Activated effector memory CD4-positive, alpha-beta T cell treated with anti-CD3 and anti-CD28 coated beads, Interleukin-2, amount 50 U/mL, for 16 hours (primary cell): ENCODE data around the gene NPC2.

Experiments used
- DNase-seq: peaks from one replicate; pipeline ENCODE4 v3.0.0-alpha.2; 2020

The NPC2 gene

DNA sequence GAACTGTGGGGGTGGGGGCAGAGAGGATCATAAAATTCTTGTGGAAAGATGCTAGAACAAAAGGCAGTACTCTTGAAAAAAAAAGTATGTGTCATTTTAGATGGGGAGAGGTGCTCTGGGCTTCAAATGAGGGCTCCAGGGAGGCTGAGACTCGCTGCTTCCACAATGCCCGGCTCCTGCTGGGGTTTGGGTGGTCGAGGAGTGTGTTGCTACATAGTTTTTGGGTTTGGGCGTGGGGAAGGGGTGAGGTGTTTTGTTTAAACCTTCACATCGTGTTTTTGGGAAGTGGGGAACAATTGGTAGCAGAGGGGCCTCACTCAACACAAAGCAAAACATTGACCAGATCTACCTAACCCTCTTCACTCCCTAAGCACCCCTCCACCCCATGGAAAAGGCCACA, 8.6 kb upstream of the NPC2 start:
- DNase-seq, result no peak

GRCh38 chr14:74501135-74501614, 8.1 kb upstream of the NPC2 start:
- no peak for DNase-seq

- no peak for DNase-seq
Measured at GRCh38 chr14:74500417-74501134, 7.5 kb upstream of the NPC2 start.

DNA sequence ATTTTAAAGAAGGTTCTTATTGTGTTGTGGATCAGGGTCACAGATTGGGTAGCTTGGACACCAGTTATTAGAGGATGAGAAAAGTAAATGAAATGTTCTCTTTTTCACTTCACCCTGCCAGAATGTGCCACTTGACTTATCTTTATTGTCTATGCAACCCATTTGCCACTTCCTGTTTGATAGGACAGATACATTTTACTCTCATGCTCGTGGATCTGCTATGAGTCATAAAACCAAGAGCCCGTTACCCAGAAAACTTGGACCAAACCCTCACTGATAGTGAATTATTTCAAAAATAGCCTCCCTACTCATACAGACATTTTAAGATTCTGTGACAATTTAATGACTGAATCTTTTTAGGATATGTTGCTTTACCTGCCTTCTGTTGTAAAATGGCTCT, 2.3 kb upstream of the NPC2 start:
- DNase-seq, result no peak

GRCh38 chr14:74493343-74494261, 497 bp upstream of the NPC2 start, which contains the start of gene ISCA2:
ISCA2 (plus strand) TSS chr14:74493765; CDS start chr14:74493775, 10 bp downstream.
- DNase-seq, result peak; percentile 100

GRCh38 chr14:74491956-74492775, 939 bp downstream of the NPC2 start:
- no peak for DNase-seq

DNA sequence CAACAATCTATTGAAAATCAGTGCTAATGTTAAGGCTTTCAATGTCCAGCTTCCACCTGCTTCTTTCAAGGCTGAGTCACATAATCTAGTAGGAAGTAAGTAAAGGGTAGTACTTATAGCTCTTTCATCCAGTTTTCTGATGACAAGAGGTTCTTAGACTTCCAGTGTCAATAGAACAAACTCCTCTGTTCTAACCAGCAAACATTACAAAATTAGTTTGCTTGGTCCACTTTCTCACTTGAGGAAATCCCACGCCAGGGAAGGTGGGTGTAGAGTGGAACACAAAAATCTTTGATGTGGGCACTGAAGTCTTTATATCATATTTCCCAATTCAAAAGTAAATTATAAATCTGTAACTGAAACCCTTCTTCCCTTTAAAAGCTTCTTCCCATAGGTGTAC, 2.6 kb downstream of the NPC2 start:
- DNase-seq, result no peak

GRCh38 chr14:74488786-74489397, 4.2 kb downstream of the NPC2 start:
- no peak for DNase-seq

GRCh38 chr14:74486164-74486563, 6.9 kb downstream of the NPC2 start:
- DNase-seq, result no peak

- no peak for DNase-seq
Measured at GRCh38 chr14:74483321-74483720, 9.8 kb downstream of the NPC2 start.

DNA sequence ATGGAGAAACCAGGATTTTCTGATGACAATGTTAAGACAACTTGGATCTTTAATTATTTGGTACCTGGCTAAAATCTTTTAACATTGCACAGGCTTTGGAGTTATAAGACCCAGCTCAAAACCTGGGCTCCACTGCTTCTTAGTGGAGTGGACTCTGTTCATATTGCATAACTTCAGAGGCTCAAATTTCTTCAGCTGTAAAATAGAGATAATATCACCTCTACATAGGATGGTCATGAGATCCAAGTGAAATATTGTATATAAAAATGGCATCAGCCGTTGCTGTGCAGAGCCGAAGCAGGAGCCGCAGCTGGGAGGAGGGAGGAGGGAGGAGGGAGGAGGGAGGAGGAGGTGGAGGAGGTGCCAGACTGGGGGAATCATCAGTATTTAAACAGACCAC, 10.5 kb downstream of the NPC2 start:
- no peak for DNase-seq

DNA sequence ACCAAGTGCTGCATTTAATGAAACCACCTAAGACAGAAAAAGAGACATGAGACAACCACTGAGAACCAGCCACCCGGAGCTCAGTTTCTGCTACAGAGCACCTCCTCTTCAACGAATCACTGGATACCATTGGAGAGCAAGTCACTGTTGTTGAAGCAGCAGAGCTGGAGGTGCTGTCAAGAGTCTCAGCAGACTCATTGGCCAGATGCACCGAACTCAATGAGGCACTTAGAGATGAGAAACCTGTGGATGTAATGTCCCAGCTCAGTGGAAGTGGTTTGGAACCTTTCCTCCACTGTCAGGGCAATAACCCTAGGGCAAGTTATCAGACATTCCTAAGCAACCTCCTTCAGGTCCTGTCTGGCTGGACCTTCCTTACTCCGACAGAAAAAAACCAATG, 13.1 kb downstream of the NPC2 start:
- no peak for DNase-seq

DNA sequence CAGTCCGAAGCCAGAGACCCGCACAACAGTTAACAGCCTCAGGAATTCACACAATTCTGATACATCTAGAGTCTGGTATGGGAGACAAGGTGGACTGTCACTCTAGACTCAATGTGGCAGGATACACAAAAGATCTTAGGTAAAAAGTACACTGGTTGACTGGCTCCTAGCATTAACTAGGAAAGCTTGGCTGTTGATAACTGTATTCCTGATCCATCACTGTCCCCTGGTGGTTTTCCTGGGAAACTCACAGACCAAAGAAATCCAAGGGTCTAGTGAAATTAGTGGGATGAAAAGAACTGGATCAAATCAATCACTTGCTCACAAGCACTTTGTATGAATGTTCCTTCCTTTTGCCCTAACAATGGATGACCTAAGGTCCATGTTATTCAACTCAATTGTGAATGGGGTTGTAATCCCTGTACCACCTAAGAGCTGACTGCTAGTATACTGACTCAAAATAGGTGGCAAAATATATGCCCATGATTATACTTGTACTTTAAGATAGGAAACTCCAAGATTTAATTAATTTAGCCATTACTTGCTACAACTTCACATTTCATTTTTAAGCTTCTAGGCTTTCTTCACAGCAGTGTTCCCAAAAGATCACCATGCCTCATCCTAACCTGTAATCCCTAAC, 14.0 kb downstream of the NPC2 start:
- no peak for DNase-seq

GRCh38 chr14:74476607-74477006, 16.5 kb downstream of the NPC2 start:
- DNase-seq, result no peak

DNA sequence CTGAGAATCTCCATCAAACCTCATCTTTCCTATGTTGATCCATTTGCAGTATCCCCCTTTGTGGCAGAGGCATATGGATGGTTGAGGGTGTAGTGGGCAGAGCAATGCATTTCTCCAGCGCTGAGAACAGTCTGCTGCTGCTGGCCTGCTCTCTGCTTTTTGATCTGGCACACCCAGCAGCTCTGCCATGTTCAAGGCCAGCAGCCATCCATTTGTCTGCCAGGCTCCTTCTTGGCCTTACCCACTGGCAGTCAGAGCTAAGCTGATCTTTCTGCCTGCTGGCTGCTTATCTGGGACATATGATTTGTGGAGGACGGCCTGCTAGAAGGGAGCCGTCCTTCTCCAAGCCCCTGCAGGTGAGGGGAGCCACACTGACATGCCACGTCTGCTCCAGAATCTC, 17.0 kb downstream of the NPC2 start:
- no peak for DNase-seq

DNA sequence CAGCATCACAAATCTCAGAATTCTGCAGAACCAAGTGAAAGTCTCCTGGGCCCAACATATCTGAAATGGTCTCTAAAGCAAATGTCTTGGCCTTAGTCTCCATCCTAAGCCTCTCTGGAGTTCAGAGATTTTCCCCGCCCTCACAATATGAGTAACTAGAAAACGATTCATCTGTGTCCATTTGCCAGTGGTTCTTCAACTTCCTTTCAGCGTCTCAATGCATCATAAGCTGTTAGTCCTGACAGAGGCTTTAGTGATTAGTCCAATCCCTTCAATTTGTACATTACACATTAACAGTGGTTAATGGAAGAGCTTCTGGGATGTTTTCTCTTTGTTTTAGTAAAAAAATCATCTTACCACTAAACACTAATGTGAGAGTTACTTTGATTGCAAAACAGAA, 17.4 kb downstream of the NPC2 start:
- DNase-seq, result no peak

- DNase-seq, result no peak
Measured at GRCh38 chr14:74474376-74474775, 18.7 kb downstream of the NPC2 start.

GRCh38 chr14:74472601-74473000, 20.5 kb downstream of the NPC2 start:
- DNase-seq, result no peak

DNA sequence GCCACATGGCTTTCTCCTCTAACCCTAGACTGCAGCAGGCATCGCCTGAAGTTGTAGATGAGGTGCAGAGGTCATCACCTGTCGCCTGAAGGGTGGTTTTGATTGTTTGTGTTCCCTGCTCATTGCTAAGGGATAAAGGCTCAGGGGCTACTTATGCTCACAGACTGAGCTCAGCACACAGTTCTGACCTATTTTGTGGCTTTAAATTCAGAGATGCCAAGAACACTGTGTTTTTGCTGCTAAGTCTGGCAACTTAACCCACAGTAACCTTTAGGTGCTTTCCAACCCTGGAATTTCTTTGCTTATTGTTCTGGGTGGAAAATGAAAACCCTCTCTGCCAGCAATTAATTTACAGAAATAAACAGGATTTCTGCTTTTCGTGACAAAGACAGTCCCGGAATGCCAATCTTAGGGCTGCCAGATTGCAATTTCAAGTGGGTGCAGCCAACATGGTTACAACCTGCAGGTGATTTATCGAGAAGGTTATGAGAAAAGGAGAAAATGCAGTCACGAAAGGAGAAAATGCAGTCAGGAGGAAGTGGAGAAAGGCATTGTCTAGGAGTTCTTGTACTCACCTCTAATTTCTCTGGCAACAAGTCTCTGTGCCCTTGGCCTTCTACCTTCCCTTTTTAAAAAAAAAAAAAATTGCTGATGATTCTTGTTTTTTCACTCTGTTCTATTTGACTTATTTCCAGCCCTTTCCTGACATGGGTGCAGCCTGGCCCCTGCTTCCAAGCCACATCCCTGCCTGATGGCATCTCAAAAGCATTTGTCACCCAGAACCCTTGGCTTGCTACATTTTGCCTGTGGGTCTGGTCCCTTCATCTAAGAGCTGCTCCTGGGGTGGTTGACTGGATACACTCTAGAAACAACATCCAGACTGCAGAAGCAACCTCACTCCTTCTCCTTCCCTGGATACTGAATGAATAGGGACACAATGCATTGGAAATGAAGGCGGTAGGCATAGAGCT, 23.3 kb downstream of the NPC2 start:
- no peak for DNase-seq

- no peak for DNase-seq
Measured at GRCh38 chr14:74468513-74468912, 24.6 kb downstream of the NPC2 start.

DNA sequence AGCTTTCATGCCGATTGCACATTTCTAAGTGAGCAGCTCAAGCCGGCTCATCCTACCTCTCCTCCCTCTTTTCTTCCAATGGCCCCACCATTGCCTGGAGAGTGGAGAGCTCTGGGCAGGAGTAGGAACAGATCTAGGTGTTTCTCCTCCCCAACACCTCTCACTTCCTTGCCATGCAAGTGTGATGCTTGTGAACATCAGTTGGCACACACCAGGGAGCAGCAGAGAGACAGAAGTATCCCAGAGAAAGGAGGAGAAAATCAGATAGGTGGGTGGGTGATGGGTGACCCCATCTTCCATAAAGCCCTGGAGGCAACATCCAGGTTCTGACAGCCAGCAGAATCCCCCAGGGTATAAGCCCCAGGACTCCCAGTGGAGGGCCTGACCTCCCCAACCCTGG, 27.8 kb downstream of the NPC2 start:
- DNase-seq, result no peak
